ENCODE results near the gene FLYWCH2.

The FLYWCH2 gene

DNA sequence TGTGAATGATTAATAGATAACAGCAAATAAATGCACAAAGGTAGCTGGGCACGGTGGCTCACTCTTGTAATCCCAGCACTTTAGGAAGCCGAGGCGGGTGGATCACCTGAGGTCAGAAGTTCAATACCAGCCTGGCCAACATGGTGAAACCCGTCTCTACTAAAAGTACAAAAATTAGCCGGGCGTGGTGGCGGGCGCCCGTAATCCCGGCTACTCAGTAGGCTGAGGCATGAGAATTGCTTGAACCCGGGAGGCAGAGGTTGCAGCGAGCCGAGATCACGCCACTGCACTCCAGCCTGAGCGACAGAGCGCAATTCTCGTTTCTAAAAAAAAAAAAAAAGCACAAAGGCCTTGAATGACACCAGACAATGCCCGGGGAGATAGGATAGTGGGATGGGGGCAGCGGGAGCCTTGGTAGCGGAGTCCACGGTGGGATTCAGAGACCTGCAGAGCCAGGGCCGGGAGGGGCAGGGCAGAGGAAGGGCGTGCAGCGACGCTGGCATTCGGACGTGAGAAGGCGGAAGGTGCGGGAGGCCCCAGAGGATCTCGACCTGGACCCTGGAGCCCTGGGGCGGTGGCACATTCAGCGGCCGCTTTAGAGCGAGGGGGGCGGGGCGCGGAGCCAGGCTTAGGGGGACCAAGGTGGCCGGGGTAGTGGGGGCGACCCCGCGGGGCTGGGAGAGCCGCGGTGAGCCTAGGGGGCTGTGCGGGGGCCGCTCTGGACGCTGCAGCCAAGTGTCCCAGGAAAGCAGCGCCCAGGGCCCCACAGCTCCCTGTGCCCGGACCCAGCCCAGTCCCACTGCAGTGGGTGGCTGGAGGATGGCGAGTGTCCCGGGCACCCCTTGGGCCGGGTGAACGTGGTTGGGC lies 999 bp upstream of the FLYWCH2 start:
- peak in 1 of 5 experiments; percentile 52 for DNase-seq

DNA sequence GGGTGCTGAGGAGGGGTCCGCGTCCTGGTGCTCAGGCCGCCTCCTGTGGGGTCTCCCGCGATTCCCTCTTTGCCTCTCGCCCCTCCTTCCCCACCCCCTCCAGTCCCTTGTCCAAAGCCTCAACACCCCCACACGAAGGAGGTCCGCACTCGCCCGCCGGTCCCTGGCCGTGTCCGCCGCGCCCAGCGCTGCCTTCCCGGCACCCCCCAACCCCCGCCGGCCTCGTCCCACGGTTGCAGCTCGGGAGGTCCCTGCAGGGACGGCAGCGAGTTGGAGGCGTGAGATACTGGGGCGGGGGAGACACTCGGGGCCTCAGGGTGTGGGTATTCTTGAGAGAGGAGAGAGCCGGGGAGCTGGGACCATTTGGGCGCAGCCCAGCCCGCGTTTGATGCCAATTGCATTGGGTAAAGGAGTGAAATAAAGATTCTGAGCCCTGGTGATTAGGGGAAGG lies 468 bp downstream of the FLYWCH2 start:
- DNase-seq = no peak

DNA sequence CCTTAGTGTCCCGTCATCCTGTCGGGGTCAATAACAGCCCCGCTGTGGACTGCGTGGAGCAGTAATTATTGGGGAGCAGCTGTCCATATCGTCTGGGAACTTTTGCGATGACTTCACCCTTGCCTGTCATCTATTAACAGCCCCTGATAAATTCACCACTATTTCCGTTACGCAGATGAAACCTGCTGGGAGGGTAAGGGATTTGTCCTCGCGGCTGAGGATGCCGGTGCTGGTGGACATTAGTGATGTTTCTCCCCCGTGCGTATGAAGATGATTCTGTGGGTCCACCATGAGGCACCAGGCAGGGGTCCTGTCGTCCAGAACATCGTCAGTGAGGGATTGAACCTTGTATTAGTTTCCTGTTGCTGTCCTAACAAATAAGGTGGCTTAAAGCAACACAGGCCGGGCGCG lies 1.0 kb downstream of the FLYWCH2 start:
- DNase-seq = no peak

DNA sequence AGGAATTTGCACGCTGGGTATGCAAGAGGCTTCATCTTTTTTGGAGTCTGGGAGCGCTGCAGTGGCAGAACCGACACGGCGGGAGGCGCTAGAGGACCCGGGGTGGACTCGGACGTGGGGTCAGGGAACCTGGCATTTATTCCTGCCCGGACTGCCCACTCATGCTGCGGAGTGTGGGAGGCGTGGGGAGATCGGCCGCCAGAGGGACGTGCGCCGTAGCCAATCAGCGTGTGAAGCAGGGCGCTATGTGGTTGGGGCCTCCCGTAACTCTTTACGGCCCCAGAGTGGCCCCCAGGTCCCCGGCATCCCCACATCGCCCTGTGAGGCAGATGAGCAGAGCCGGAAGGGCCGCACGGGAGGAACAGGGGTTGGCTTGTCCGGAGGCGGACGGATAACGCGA lies 11.2 kb downstream of the FLYWCH2 start:
- DNase-seq = no peak

DNA sequence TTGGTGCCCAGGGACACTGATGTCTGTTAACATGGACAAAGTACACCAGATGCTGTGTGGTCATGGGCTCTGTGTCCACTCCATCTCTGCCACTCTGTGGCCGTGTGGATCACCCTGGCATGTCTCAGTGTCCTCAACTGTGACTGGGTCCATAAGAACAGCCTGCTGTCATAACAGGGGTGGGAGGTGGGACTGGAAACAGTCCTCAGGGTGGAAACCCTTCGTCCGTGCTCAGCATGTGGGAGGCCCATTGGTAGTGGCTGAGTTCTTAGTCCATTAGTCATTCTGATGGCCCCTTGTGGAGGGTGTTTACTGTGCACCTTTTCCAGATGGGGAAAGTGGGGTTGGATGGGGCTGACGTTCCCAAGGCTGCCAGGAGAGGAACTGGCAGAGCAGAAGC lies 12.8 kb downstream of the FLYWCH2 start:
- DNase-seq = no peak

DNA sequence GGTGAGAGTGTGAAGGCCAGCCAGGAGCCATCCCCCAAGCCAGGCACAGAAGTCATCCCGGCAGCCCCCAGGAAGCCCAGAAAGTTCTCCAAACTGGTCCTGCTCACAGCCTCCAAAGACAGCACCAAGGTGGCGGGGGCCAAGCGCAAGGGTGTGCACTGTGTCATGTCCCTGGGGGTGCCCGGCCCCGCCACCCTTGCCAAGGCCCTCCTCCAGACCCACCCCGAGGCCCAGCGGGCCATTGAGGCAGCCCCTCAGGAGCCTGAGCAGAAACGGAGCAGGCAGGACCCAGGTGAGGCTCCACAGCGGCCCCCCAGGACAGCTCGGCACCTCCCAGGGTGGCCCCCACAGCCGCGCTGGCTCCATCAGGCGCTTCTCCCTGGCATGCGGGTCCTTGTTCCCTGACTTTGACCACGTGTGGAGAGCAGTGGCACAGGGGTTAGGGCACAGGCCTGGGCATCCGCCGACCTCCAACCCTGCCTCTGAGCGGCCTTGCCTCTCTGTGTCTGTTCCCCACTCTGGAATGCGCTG lies 13.5 kb downstream of the FLYWCH2 start:
- DNase-seq = no peak

DNA sequence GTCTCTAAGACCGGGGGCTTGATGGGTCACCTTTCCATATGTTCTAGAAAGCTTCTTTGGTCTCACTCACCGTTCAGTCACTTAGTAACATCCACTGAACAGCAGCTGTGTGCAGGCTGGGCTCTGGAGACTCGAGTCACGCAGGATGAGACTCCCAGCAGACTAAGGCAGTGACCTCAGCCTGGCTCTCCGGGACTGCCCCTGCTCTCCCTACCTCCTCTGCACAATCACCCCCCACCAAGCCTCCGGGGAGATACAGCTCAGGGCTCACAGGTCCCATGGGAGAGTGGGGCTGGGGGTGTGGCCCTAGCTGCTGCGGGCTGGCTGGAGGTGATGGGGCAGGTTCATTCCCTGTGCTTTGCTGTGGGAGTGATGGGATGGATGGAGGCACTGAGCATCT lies 14.1 kb downstream of the FLYWCH2 start:
- DNase-seq = no peak

DNA sequence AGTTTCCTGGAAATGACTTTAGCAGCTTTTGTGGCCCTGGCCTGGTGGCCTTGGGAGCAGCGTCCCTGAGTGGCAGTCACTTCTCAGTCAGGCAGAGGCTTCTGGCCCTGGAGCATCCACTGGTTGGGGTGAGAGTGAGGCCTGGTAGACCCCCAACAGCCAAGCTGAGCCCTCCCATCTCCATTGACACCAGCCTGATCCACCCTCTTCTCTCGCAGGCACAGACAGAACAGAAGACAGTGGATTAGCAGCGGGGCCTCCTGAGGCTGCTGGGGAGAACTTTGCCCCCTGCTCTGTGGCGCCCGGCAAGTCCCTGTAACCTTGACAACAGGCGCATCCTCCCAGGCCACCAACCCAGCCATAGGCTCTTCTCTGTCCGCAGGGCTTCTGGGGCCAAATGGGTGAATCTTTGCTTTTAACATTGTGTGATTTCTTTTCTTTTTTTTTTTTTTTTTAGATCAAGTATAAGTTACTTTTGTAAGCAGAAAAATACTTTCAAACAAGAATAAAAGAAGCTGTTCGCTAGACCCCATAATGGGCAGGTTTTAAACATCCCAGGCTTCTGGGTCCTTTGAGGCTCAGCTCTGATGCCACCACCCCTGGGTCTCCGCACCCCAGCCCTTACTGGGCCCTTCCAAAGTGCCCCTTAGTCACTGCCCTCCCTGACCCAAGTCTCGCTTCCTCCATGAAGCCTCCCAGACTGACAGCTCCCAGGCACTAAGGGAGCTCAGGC lies 16.0 kb downstream of the FLYWCH2 start:
- no peak for DNase-seq

DNA sequence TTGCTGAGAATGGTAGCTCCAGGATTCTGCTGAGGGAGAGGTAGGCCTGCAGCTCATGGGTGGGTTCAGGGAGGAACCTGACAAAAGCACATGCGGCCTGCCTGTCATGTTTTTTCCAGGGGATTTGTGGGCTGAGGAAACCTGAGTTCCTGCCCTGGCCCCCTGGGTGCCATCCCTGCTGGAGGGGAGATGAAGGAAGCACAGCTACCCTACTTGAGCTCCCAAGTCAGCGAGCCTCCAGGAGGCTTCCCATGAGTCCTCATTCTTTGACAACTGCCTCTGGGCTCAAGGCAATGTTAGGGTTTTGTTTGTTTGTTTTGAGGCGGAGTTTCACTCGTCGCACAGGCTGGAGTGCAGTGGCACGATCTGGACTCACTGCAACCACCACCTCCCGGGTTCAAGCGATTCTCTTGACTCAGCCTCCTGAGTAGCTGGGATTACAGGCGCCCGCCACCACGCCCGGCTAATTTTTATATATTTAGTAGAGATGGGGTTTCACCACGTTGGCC lies 16.6 kb downstream of the FLYWCH2 start:
- DNase-seq = no peak

DNA sequence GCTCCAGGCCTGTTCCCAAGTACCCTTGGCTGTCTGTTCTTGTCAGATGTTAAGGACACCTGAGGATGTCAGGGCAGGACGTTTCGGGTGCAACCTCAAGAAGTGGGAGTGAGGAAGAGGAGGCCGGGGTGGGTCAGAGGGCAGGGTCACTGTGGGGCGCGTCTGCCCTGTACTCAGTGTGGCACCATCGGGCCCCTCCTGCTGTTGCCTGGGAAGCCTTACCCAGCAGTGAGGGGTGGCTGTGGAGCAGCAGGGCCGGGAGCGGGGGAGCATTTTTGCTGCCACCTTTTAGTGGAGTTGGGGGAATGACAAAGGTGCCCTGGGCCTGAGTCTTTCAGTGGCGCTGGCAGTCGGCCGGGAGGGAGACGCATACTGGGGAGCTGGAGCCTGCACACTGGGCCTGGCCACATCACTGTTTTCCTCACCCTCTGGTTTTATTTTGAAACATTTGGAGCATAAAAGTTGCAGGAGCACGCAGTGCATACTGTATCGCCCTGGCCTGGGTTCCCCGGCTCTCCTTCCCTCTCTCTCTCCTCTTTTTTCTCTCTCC lies 17.6 kb downstream of the FLYWCH2 start:
- DNase-seq = no peak

DNA sequence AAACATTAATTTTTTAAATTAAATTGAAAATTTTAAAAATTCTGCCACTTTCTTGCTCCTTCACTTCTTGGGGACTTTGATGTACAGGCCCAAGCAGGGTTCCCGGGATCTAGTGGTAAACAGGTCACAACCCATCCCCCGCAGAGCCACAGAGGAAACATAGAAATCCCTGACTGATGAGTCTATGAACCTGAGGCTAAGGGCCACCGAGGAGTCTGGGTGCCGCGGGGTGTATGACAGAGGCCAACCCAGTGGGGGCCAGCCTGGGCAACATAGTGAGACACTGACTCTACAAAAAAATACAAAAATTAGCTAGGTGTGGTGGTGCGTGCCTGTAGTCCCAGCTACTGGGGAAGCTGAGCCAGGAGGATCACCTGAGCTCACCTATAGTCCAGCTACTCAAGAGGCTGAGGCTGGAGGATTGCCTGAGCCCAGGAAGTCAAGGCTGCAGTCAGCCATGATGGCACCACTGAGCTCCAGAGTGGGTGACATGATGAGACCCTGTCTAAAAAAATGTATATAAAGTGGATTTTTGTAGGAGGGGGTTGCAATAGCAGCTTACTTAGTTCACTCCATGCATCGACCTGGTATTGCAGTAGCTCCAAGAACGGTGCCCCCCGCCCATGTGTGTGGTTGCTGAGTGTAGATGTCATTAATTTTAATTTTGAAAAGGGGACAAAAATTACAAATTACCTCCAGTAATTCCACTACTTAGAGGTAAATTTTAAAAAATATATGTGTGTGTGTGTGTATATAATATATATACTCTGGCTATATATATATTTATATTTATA lies 19.5 kb downstream of the FLYWCH2 start:
- no peak for DNase-seq

DNA sequence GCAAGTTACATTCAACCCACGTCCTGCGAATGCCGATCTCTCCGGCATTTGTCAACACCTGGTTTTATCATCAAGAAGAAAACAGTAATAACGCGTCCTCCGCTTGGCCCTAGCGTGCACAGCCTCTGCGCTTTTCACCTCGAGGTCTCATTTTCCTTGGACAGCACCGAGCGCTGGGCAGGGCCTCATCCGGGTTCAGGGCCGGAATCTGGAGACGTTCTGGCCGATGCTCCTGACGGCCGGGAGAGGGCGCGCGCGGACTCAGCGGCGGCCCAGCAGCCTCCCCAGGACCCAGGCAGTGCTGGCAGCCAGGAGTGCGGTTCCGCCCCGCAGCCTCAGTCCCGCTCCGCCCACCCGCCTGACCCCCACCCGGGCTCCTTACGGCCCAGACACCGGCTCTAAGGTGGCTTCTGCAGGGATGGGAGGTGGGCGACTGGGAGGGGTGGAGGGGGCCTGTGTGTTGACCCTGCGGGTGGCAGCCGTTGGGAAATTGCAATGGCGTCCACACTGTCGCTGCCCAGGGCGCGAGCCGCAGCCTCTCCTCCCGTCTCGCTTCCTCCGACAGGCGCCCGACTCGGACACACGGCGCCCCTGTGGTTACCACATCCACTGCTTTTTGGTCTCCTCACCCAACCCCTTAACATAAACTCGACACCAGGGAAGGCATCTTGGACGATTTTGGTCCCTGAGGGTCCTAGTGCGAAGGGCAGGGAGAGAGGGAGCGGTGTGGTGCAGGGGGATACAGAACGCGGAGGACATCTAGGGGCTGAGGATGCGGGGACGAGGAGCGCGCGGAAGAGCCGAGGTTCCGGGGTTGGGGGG lies 21.3 kb downstream of the FLYWCH2 start:
- peak; percentile 61 to 86 (median 63) for DNase-seq

DNA sequence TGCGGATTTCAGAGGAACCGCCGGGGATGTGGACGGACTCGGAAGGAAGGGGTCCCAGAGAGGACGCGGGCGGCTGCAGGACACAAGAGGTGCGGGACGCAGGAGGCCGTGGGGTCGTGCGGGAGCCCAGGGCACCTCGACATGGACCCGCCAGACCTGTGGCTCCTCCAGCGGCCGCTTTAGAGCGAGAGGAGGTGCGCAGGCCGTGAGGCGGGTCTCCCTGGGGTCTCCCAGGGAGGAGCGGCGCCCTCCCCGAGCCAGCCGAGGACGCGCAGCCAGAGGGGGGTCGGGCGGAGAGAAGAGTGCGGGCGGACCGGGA lies 21.9 kb downstream of the FLYWCH2 start:
- DNase-seq = no peak

DNA sequence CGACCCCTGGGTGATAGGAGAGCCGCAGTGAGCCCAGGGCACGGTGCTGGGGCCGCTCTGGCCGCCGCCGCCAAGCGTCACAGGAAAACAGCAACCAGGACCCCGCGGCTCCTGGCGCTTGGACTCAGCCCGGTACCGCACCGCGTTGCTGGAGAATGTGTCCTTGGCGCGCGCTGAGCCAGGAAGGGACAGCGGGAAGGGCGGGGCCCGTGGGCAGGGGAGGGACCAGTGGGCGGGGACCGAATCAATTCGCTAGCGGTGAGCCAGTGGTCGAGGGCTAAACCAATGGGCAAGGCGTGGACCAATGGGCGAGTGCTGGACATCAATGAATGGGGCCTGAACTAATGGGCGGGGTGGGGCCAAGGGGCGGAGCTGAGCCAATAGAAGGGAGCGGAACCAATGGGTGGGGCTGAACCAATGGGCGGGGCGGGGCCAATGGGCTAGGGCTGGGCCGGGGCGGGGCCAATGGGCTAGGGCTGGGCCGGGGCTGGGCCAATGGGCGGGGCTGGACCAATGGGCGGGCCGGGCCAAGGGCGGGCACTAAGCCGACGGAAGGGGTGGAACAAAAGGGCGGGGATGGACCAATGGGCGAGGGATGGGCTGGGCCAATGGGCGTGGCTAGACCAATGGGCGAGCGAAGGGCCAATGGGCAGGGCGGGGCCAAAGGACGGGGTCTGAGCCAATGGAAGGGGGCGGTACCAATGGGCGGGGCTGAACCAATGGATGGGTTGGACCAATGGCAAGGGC lies 22.4 kb downstream of the FLYWCH2 start:
- DNase-seq = peak; percentile 84 to 95 (median 89)

DNA sequence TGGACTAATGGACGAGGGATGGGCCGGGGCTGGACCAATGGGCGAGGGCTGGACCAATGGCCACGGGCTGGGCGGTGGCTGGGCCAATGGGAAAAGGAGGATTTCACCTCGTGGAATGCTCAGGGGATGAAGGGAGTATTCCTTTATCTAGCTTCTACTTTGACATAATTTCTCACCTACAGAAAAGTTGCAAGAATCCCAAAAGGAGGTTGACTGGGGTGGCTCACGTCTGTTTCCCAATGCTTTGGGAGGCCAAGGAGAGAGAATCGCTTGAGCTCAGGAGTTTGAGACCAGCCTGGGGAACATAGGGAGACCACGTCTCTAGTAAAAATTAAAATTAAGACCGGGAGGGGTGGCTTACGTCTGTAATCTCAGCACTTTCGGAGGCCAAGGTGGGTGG lies 23.0 kb downstream of the FLYWCH2 start:
- DNase-seq = no peak

DNA sequence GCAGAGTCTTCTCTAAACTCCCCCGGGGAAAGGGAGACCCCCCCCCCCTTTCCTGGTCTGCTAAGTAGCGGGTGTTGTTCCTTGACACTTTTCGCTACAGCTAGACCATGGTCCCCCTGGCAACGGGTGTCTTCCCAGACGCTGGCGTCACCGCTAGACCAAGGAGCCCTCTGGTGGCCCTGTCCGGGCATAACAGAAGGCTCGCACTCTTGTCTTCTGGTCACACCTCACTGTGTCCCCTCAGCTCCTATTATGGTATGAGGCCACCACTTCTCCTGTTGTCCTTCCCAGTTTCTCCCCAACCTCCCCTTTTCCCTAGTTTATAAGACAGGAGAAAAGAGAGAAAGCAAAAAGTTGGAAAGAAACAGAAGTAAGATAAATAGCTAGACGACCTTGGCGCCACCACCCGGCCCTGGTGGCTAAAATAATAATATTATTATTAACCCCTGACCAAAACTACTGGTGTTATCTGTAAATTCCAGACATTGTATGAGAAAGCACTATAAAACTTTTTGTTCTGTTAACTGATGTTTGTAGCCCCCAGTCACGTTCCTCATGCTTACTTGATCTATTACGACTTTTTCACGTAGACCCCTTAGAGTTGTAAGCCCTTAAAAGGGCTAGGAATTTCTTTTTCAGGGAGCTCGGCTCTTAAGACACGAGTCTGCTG lies 24.2 kb downstream of the FLYWCH2 start:
- peak in 3 of 5 experiments; percentile 42 to 61 (median 48) for DNase-seq

DNA sequence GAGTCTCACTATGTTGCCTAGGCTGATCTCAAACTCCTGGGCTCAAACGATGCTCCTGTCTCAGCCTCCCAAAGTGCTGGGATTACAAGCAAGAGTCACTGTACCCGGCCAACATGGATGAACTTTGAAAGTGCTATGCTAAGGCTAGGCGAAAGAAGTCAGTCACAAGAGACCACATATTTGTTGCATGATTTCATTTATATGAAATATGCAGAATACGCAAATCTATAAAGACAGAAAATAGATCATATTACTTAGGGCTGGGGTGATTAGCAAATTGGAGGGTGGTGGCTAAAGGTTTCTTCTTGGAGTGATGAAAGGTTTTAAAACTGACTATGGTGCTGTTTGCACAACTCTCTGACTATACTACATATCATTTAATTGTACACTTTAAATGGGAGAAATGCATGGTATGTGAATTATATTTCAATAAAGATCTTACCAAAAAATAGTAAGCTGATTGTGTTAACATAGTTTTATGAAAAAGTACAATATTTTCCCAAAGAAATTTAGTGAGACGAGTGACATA lies 27.5 kb downstream of the FLYWCH2 start:
- no peak for DNase-seq

DNA sequence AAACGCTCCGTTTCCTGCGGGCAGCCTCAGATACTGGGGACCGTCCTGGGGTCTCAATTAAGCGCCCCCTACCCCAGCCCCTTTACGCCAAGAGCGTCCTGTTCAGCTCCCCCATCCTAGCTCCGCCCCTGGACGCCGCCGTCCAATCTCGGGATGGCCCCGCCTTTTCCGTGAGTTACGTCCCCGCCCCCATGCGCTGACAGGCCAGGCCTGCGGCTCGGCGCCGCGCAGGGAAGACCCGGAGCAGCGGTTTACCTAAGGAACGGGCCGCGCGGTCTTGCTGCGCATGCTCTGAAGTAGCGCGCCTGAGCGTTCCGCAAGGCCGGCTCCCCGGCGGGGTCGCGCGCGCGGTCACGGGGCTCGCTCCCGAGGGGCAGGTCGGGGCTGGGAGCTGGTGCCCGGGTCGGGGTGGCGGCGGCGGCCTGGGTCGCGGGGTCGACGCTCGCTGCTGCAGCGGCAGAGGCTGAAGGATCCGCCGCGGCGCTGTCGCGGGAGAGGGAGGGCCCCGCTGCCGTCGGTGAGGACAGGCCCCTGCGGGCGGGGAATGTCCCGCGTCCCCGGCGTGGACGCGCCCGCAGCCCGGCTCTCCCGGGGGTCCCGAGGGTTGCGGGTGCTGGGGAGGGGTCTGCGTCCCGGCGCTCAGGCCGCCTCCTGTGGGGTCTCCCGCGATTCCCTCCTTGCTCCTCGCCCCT lies 28.8 kb downstream of the FLYWCH2 start, which contains the start of gene FLYWCH1:
Gene FLYWCH1, plus strand, starts transcription at position 294 of the 692 bp plus-strand sequence. CDS start 17,755 bp downstream, outside the sequence.
- DNase-seq = peak; percentile 94 to 99 (median 98)

All from T-helper 2 cell (primary cell).